HEK293T (cell line): ENCODE measurements around the gene TSPAN16.
"Not testable (repeated sequence)": the region's sequence is repeated elsewhere in the genome, so short reads cannot be mapped to it uniquely, and the experiment has no call there.

Source experiments
- CTCF ChIA-PET: fragments of 350-600 bp; formaldehyde crosslinking; extraction: SDS; loops from one replicate; lab custom pipeline; 2021; ENCODE audit warnings: antibody characterized with exemption, inconsistent platforms; lab: Yijun Ruan, JAX
- POLR2A ChIA-PET: fragments of 350-600 bp; formaldehyde crosslinking; extraction: SDS; loops from one replicate; lab custom pipeline; 2020; ENCODE audit warnings: antibody characterized with exemption, inconsistent platforms; lab: Yijun Ruan, JAX
- DNase-seq: peaks from one replicate; pipeline ENCODE4 v3.0.0; 2012; ENCODE audit warnings: mixed read lengths; ENCODE audit errors: extremely low spot score
- ARNT ChIP-seq: fragments of 450-650 bp; IDR thresholded peaks from 2 replicates; pipeline ENCODE4 v1.6.1; 2017; ENCODE audit warnings: mild to moderate bottlenecking
- BHLHE40 ChIP-seq: fragments of 450-650 bp; IDR thresholded peaks from 2 replicates; pipeline ENCODE4 v1.6.1; 2016; ENCODE audit warnings: mild to moderate bottlenecking, moderate library complexity, borderline replicate concordance
- CTBP1 ChIP-seq: fragments of 450-650 bp; IDR thresholded peaks from 2 replicates; pipeline ENCODE4 v1.6.1; 2016; ENCODE audit warnings: borderline replicate concordance
- ELF4 ChIP-seq: fragments of 450-650 bp; IDR thresholded peaks from 2 replicates; pipeline ENCODE4 v1.6.1; 2017; ENCODE audit warnings: antibody characterized with exemption
- FOXA1 ChIP-seq: fragments of 450-650 bp; IDR thresholded peaks from 2 replicates; pipeline ENCODE4 v1.6.1; 2016; ENCODE audit warnings: mild to moderate bottlenecking
- FOXK2 ChIP-seq: fragments of 450-650 bp; IDR thresholded peaks from 2 replicates; pipeline ENCODE4 v1.6.1; 2016; ENCODE audit warnings: mild to moderate bottlenecking
- FOXM1 ChIP-seq: fragments of 450-650 bp; IDR thresholded peaks from 2 replicates; pipeline ENCODE4 v1.6.1; 2017; ENCODE audit warnings: mild to moderate bottlenecking, borderline replicate concordance
- HDGF ChIP-seq: fragments of 450-650 bp; IDR thresholded peaks from 2 replicates; pipeline ENCODE4 v1.6.1; 2017; ENCODE audit warnings: antibody characterized with exemption, borderline replicate concordance
- L3MBTL2 ChIP-seq: fragments of 450-650 bp; conservative IDR thresholded peaks from 2 replicates; pipeline ENCODE4 v1.6.1; 2016; ENCODE audit warnings: mild to moderate bottlenecking
- LEF1 ChIP-seq: fragments of 450-650 bp; IDR thresholded peaks from 2 replicates; pipeline ENCODE4 v1.6.1; 2017; ENCODE audit warnings: mild to moderate bottlenecking, borderline replicate concordance
- NFRKB ChIP-seq: fragments of 450-650 bp; IDR thresholded peaks from 2 replicates; pipeline ENCODE4 v1.6.1; 2016; ENCODE audit warnings: mild to moderate bottlenecking, moderate library complexity
- PKNOX1 ChIP-seq: fragments of 450-650 bp; IDR thresholded peaks from 2 replicates; pipeline ENCODE4 v1.6.1; 2016
- SP1 ChIP-seq: fragments of 450-650 bp; IDR thresholded peaks from 2 replicates; pipeline ENCODE4 v1.6.1; 2017
- SUZ12 ChIP-seq: fragments of 450-650 bp; IDR thresholded peaks from 2 replicates; pipeline ENCODE4 v1.6.1; 2016; ENCODE audit warnings: mild to moderate bottlenecking
- TARDBP ChIP-seq: fragments of 450-650 bp; IDR thresholded peaks from 2 replicates; pipeline ENCODE4 v1.6.1; 2016
- ZNF384 ChIP-seq: fragments of 450-650 bp; IDR thresholded peaks from 2 replicates; pipeline ENCODE4 v1.6.1; 2016

TSPAN16 gene

DNA sequence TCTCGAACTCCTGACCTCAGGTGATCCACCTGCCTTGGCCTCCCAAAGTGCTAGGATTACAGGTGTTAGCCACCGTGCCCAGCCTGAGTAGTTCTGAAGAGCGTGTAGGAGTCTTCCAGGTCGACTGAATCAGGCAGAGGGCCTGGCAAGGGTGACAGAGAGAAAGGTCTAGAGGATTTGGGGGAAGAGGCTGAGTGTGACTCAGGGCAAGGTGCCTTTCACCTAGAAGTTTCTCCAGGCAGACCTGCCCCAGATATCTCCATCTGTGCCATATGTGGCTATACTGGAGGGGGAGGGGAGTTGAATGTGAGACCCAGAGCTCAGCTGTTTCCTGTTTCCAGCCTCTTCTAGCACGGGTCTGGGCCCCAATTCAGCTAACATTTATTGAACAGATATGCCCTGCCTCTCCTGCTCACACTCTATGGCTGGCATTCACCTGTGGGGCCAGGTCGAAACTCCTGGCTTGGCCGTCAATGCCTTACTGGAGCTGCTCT is 51.6 kb downstream of the TSPAN16 start:
- CTCF ChIA-PET, result no interaction called here
- POLR2A ChIA-PET, result interaction anchor here (2.0 to 3.3 kb wide), 3 partner anchors 25 to 36 kb away, joined by 6 to 20 read pairs (median 10); partner anchors contain the start of genes EPOR and SWSAP1

DNA sequence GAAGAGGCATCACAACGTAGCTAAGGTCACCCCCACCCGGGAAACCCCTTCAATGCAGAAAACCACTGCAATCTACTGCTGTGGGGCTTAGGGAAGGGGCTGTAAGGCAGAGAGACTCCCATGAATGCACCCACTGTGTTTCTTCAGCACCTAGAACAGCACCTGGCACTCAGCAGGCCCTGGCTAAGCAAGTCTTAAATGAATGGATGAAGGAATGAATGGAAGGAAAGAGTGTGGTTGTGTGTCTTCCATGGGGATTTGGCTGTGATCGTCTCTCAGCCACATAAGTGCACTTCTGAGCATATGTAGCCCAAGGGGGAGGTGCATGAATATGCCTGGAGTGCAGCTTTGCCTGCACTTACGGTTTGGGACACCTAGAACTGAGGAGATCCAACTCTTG is 53.2 kb downstream of the TSPAN16 start:
- POLR2A ChIA-PET, result no interaction called here
- CTCF ChIA-PET, result interaction anchor here (0.6 to 1.1 kb wide), 2 partner anchors 55 to 136 kb away, joined by 3 read pairs; no protein-coding TSS in a partner anchor
- no peak for TF ChIP-seq SUZ12
- no peak for TF ChIP-seq L3MBTL2
- TF ChIP-seq PKNOX1, result no peak
- TF ChIP-seq CTBP1, result no peak
- TF ChIP-seq FOXA1, result no peak
- TF ChIP-seq BHLHE40, result no peak
- TF ChIP-seq HDGF, result no peak
- TF ChIP-seq ZNF384, result no peak
- no peak for TF ChIP-seq TARDBP
- TF ChIP-seq LEF1, result no peak
- no peak for TF ChIP-seq FOXK2
- TF ChIP-seq NFRKB, result no peak
- no peak for TF ChIP-seq FOXM1
- TF ChIP-seq ELF4, result no peak
- no peak for TF ChIP-seq SP1
- DNase-seq, result no peak

More for the DNA sequence above, 51.6 kb downstream of the TSPAN16 start:
- no peak for TF ChIP-seq ELF4
- TF ChIP-seq PKNOX1, result no peak
- no peak for TF ChIP-seq TARDBP
- no peak for TF ChIP-seq L3MBTL2
- no peak for TF ChIP-seq SP1
- TF ChIP-seq LEF1, result no peak
- no peak for TF ChIP-seq FOXK2
- no peak for TF ChIP-seq BHLHE40
- no peak for TF ChIP-seq ZNF384
- TF ChIP-seq ARNT, result no peak
- no peak for TF ChIP-seq CTBP1
- TF ChIP-seq FOXA1, result no peak
- TF ChIP-seq NFRKB, result no peak
- no peak for TF ChIP-seq FOXM1
- TF ChIP-seq SUZ12, result no peak
- no peak for TF ChIP-seq HDGF
- DNase-seq, result no peak

DNA sequence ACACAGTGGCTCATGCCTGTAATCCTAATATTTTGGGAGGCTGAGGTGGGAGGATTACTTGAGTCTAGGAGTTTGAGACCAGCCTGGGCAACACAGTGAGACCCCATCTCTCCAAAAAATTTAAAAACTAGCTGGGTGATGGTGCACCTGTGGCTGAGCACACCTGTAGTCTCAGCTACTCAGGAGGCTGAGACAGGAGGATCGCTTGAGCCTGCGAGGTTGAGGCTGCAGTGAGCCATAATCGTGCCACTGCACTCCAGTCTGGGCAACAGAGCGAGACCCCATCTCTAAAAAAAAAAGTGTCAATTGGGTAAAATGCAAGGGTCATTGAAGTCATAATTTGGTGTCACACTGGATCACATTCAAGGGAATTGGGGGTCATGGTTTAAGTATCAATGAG is 58.1 kb downstream of the TSPAN16 start:
- CTCF ChIA-PET, POLR2A ChIA-PET, DNase-seq: not testable (repeated sequence)

DNA sequence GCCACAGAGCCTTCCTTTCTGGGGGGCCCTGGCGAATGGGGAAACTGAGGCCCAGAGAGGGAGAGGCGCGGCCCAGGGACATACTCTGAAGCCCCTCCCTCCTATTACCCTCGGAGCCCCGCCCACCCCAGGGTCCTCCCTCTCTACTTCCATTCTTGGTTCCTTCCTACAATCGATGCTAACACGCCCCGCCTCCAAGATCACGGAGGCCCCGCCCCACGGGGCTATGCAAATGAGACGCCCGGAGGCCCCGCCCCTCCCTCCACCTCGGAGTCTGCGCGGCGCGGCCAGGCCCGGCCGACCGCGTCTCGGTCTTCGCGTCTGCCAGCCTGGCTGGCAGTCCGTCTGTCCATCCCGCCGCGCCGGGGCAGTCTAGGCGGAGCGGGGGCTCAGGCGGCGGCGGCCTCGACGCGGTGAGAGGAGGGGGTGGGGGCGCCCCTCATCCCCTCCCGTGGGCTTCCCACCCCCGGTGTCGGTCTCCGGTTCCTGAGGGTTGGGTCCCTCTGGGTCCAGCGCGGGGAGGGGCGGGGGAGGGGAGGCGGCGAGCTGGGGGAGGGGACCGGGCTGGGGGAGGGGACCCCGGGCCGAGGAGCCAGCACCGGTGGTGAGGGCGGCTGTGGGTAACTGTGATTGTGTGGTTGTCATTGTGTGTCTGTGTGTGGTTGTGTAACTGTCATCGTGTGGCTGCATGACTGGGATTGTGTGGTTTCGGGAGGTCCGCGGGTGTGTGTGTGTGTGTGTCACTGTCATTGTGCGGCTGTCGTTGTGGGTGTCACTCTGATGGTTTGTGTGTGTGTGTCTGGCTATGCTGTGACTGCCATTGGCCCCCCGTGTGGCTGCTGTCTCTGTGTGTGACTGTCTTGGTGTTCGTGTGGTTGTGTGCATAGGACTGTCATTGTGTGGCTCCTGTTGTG is 59.5 kb downstream of the TSPAN16 start, which contains the start of gene PLPPR2:
TSS of gene PLPPR2 (plus strand) at position 273 of the 914 bp plus-strand sequence. CDS start 2,242 bp downstream, outside the sequence.
- CTCF ChIA-PET, result no interaction called here
- TF ChIP-seq SP1 (no peak), FOXM1 (no peak), FOXA1 (no peak), ZNF384 (no peak)
- DNase-seq, result peak; percentile 95
- POLR2A ChIA-PET, result no interaction called here

GRCh38 chr19:11356074-11356397 is 60.1 kb downstream of the TSPAN16 start:
- CTCF ChIA-PET, result no interaction called here
- TF ChIP-seq ZNF384 (no peak), TARDBP (no peak), LEF1 (no peak), SUZ12 (no peak), CTBP1 (no peak)
- POLR2A ChIA-PET, result no interaction called here
- DNase-seq, result no peak

DNA sequence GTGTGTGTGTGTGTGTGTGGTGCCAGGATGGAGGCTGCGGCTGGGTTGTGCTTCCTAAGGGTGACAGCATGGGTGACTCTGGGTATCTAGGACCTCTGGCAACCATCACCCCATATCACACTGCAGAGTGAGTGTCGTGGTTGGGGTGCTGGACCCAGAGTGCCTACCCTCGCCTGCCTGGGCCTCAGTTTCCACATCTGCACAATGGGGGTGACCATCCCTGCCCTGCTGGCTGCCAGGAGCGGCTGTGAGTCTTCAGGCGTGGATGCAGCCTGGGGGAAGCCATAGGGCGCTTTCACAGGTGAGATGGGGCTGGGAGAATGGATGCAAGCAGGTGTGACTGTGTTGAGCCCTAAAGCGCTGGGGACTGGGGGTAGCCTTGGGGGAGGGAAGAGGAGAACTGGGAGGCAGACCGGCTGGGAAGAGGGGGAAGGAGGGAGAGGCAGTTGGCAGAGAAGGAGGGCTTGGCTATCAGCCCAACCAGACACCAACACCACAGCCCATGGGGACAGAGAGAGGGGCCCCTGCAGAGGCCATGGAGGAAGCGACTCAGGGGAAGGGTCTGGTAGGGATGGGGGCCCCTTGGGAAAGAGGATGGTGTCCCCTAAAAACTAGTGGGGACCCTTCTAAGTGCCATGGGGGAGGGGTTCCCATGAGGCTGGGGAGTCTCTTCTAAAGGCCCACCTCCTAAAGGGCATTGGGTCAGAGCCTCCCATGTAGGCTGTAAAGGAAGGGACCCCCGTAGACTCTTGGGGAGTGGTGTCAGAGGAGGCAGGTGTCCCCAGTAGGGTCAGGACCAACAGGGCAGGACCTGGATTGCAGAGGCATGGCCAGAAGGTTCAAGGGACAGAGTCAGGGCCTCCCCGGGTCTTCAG is 61.0 kb downstream of the TSPAN16 start:
- TF ChIP-seq SUZ12 (no peak), HDGF (no peak), ELF4 (no peak), L3MBTL2 (no peak), TARDBP (no peak), ARNT (no peak), NFRKB (no peak), LEF1 (no peak), FOXA1 (no peak), FOXM1 (no peak), CTBP1 (no peak), ZNF384 (no peak)
- POLR2A ChIA-PET, result interaction anchor here (1.0 to 1.5 kb wide), 2 partner anchors 11 to 18 kb away, joined by 4 to 5 read pairs; partner anchors contain the start of genes CCDC159, SWSAP1 and TMEM205
- DNase-seq, result no peak
- CTCF ChIA-PET, result no interaction called here
